CD4-positive, alpha-beta T cell treated with Interleukin-1 beta for 1 hour (primary cell): ENCODE results near the gene LRR1.
"Not testable (repeated sequence)": the region's sequence is repeated elsewhere in the genome, so short reads cannot be mapped to it uniquely, and the experiment has no call there.

Source experiments
- DNase-seq, 2 donors: peaks; one replicate each; pipeline ENCODE4 v3.0.0-alpha.2; 2020 to 2022

The LRR1 gene

DNA sequence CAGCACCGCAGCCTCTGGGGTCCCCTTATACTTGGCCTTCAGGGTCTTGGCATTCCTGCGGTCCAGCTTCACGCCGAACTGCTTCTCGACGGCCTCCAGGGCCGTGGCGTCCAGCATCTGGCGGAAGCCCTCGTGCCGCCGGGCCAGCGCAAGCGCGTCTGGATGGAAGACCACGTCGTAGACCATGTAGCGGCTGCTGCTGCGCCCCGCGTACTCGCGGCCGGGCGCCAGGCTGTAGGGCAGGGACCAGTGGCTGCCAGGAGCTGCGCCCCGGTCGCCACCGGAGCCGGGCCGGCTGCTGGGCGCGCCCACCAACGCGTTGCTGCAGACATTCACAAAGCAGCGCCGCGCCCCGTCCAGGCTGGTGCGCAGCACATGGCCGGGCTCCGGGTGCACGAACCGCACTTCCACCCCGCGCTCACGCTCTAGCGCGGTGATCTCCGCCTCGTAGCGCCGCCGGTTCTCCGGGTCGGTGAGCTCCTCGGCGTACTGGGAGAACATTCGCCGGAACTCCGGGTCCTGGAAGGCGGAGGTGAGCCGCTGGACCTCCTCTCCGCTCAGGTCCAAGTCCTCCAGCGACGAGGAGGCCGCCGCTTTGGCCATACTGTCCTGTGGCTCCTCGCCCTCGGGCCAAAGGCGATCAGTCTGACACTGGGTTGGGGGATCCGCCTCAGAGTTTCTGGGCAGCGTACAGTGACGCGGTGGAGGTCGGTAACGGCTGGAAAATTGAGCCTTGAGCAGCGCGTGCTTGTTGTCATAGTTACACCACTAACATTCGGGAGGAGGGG lies 36.0 kb downstream of the LRR1 start, which contains the start of gene DNAAF2:
TSS of gene DNAAF2 (minus strand) at position 698 of the 788 bp plus-strand sequence. CDS start at position 603, 95 bp downstream.
- DNase-seq: peak; percentile 74 to 78

DNA sequence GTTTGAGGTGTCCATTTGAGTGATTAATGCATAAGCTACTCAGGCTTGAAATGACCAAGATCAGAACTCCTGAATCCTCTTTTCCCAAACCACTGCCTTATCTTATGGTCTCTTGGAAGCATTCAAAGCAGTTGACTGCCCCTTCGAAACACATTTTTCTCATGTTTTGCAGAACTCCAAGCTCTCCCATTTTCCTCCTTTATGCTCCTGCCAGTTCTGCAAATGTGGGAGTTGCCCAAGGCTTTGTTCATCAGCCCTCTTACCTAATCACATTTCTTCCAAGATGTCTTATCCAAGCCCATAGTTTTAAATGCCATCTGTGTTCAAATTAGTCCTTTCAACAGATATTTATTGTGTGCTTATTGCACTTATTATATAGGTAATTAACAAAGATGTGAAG lies 38.1 kb downstream of the LRR1 start:
- no peak for DNase-seq

DNA sequence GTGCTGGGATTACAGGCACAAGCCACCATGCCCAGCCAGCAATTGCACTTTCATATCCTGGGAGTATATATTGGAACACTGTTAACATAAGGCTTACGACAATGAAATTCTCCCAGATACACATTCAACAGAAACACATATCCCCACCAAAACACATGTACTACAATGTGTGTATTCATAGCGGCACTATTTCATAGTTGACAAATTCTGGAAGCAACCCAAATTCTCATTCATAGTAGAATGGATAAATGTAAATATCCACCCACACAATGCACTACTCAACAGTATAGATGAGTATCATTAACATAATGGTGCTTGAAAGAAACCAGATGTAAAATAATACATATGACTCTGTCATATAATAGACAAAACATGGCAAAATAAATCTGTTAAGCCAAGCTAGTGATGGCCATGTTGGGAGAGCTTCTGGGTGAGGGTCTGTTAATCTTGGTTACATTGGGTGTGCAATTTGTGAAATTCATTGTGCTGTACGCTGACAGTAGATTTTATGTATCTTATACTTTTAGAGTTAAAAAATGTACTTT lies 38.9 kb downstream of the LRR1 start:
- no peak for DNase-seq

DNA sequence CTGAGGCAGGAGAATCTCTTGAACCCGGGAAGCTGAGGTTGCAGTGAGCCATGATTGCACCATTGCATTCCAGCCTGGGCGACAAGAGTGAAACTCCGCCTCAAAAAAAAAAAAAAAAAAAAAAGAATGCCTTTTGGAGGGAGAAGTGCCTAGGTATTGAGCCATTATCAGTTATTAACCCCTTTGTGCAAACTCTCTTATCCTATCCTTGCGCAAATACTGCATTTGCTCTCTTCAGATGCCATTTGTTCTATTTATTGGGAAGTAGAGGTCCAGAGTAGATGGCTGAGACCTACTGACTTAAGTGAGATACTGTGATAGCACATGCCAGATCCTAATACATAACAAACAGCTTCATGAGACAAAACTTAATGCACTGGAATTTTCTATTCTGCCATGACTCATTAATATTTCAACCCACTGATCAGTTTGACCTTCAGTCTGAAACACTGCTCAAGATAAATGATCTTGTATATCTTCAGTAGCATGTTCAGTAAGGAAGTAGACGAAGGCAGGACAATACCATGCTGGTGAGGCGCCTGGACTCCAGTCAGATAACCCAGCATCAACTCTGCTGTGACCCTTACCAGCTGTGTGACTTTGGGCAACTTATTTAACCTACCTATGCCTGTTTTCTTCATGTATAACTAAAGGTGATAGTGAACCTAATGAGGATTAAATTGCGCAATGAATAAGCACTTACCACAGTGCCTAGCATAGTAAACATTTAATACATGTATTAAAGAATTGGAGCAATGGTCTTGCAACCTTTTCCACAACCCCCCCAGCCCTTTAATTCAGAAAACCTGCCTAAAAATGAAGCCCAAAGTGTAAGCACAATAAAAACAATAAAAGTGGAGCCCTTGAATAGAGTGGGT lies 42.0 kb downstream of the LRR1 start:
- no peak for DNase-seq

DNA sequence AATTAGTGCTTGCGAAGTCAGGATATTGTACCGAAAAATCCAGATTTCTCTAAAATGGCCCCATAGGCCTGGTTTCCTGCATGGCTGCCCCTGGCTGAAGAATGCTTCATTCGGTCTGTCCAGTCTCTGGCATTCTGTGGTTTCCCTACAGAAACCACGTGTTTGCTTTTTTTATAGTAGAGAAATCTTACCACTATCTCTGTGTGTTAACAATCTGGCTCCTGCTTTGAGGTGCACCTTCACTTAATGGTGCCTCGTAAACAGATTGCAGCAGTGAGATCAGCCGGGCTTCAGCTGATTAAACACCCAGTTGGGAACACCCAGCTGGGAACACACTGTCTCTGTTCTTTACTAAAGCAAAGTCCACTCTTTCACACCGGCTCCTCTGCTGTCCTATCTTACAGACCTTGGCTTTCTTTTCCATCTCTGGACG lies 43.0 kb downstream of the LRR1 start:
- no peak for DNase-seq

DNA sequence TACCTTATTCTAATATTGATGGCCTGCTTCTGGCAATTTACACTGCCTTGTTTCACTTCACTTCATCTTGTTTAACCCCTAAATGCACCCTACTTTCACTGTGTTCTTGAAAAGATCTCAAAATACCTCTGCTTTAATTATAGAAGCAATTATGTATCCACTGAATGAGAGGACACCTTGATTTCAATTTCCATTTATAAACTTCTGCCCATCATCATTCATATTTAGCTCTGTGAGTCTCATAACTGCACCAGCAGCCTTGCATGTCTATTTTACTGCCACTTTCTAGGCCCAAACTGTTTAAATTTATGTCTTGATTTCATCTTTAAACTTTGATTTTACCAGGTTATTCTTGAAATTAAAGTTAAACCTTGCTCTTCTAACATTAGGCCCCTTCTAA lies 43.4 kb downstream of the LRR1 start:
- DNase-seq: no peak

DNA sequence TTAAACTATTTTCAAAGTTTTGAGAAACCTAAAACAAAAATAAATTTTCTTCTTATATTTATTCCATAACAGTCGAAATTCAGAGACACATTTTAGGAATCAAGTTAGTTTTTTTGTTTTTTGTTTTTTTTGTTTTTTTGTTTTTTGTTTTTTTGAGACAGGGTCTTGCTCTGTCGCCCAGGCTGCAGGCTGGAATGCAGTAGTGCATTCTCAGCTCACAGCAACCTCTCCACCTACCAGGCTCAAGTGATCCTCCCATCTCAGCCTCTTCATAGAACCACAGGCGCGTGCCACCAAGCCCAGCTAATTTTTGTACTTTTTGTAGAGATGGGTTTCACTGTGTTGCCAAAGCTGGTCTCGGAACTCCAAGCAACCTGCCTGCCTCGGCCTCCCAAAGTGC lies 54.8 kb downstream of the LRR1 start:
- DNase-seq: no peak

DNA sequence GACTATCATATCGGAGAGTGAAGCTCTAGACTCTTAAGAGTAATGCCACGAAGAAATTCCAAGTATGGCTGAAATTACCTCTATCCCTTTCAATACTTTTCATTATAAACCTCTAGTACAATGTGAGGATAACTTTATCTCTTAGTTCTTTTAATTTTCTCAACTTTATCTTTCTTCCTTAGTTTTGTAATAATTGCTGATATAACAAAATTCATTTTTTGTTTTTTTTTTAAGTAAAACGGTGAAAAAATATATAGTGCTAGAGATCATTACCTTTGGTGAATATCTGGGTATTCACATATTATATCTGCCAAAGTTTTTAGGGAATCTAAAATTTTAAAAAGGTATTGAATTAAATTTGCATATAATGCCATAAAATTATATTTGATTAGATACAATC lies 55.8 kb downstream of the LRR1 start:
- DNase-seq: no peak

DNA sequence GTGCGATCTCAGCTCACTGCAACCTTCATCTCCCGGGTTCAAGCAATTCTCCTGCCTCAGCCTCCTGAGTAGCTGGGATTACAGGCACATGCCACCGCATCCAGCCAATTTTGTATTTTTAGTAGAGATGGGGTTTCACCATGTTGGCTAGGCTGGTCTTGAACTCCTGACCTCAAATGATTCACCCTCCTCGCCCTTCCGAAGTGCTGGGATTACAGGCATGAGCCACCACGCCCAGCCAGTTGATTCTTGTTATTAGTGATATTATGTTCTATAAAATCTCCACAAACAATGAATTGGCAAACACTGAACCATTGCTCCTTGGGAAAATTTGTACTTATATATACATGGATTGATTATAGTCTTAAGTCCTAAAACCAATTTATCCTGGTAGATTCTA lies 58.8 kb downstream of the LRR1 start:
- DNase-seq: not testable (repeated sequence)

DNA sequence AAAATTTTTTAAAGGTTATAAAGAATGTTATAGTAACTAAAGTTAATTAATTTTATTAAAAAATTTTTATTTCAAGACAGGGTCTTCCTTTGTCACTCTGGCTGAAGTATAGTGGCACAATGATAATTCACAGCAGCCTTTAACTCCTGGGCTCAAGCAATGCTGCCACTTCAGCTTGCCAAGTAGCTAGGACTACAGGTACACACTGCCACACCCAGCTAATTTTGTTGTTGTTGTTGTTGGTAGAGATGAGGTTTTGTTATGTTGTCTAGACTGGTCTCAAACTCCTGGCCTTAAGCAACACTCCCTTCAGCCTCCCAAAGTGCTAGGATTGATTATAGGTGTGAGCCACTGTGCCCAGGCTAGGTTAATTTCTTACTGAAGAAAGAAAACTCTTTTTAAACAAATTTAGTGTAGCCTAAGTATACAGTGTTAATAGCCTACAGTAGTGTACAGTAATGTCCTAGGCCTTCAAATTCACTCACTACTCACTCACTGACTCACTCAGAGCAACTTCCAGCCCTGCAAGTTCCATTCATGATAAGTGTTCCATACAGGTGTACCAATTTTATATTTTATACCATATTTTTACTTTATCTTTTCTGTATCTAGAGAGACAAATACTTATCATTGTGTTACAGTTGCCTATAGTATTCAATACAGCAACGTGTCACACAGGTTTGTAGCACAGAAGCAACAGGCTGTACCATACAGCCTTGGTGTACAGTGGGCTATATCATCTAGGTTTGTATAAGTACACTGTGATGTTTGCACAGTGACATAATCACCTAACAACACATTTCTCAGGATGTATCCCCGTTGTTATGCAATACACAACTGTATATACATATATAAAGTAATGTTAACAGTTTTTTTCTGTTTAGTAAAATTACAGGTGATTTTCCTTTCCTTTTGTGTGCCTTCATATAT lies 61.1 kb downstream of the LRR1 start:
- DNase-seq: no peak
